ENCODE measurements around the gene TRIM43B. TPM values are rescaled to one million over a fixed set of nuclear protein-coding genes. Genes with fewer than 3 reads are reported as not detected.

TRIM43B gene
- total RNA-seq, 2 experiments from 2014 or later: not detected

Other genes starting within 250 kb of the TRIM43B start
- under 1 TPM in 1 of 2 experiments, not detected in 1; 0.82 TPM for gene PROM2, start 210.3 kb downstream of the TRIM43B start, total RNA-seq
- not detected for gene KCNIP3, start 187.4 kb downstream of the TRIM43B start, total RNA-seq
- 10 to 100 TPM; 36.0 to 38.6 TPM for gene FAHD2A, start 82.0 kb downstream of the TRIM43B start, total RNA-seq
- under 1 TPM in 1 of 2 experiments, not detected in 1; 0.23 TPM for gene TRIM43, start 107.2 kb upstream of the TRIM43B start, total RNA-seq

Measured in activated CD8-positive, alpha-beta memory T cell treated with anti-CD3 and anti-CD28 coated beads, Interleukin-2, amount 10 ng/mL, durations not matched to agents 7 days and 5 days (primary cell).